ENCODE measurements around the gene DNAI2.

DNA sequence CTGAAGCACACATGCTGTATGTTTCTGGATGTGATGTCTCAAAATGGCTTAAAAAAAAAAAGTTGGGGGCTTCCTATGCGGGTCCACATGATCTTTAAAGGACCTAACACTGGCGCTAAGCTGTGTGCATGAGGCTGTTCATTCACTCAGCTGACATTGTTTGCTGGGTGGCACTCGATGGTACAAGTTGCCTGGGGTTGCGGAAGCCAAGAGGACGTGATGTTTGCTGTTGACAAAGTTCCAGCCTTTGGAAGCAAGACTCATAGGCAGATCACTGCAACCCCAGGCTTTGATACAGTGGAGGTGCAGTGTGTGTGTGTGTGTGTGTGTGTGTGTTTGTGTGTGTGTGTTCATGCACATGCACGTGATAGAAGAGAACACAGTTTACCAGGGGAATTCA, 29.5 kb upstream of the DNAI2 start:
- no peak for TF ChIP-seq EP300 (IDR thresholded peaks at IDR 0.05)
- TF ChIP-seq, protein P1, sequence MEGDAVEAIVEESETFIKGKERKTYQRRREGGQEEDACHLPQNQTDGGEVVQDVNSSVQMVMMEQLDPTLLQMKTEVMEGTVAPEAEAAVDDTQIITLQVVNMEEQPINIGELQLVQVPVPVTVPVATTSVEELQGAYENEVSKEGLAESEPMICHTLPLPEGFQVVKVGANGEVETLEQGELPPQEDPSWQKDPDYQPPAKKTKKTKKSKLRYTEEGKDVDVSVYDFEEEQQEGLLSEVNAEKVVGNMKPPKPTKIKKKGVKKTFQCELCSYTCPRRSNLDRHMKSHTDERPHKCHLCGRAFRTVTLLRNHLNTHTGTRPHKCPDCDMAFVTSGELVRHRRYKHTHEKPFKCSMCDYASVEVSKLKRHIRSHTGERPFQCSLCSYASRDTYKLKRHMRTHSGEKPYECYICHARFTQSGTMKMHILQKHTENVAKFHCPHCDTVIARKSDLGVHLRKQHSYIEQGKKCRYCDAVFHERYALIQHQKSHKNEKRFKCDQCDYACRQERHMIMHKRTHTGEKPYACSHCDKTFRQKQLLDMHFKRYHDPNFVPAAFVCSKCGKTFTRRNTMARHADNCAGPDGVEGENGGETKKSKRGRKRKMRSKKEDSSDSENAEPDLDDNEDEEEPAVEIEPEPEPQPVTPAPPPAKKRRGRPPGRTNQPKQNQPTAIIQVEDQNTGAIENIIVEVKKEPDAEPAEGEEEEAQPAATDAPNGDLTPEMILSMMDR (IDR thresholded peaks at IDR 0.05), result no peak
- TF ChIP-seq POLR2AphosphoS5 (IDR thresholded peaks at IDR 0.05), result no peak

All from upper lobe of left lung (tissue), 4 donors.